Testis (tissue), 3 donors: Measurements from ENCODE around the gene CHRNE. TPM values are rescaled to one million over a fixed set of nuclear protein-coding genes. Genes with fewer than 3 reads are reported as not detected.

Experiments used
- DNase-seq: peaks from one replicate; pipeline ENCODE4 v3.0.0-alpha.2; 2019
- H3K27ac ChIP-seq, 2 donors: fragments of 200-600 bp; sonication (generic); one replicate each; pipeline ENCODE4 v1.5.1; 2019
- H3K27me3 ChIP-seq: fragments of 200-600 bp; sonication (generic); one replicate; pipeline ENCODE4 v1.5.1; 2019
- H3K36me3 ChIP-seq: fragments of 200-600 bp; sonication (generic); one replicate; pipeline ENCODE4 v1.5.1; 2017; ENCODE audit warnings: low read depth; ENCODE audit errors: missing control alignments
- H3K4me1 ChIP-seq: fragments of 200-600 bp; sonication (generic); one replicate; pipeline ENCODE4 v1.5.1; 2019
- H3K4me3 ChIP-seq, 2 donors: fragments of 200-600 bp; sonication (generic); one replicate each; pipeline ENCODE4 v1.5.1; 2017 to 2019
- H3K9me3 ChIP-seq: fragments of 200-600 bp; sonication (generic); one replicate; pipeline ENCODE4 v1.5.1; 2017
- POLR2A ChIP-seq: fragments of 450-650 bp; IDR thresholded peaks from one replicate; pipeline ENCODE4 v1.6.1; 2017; ENCODE audit warnings: antibody characterized with exemption, mild to moderate bottlenecking, moderate library complexity
- WGBS, 2 donors: methylation state at CpG; one replicate each; pipeline ENCODE4 v1.1.5; 2018; 5-methylcytosine and 5-hydroxymethylcytosine counted together
- intact Hi-C: fragments of 100-400 bp; cut with DNase I; formaldehyde crosslinking; loops from one replicate; pipeline ENCODE4 v1.15.1; 2023; ENCODE audit warnings: low total_unique reads
- polyA plus RNA-seq: library from polyadenylated mRNA; stranded (reverse); fragments of 350-450 nt; fragmentation: Illumina TruSeq; extraction: RNeasy Lipid Tissue Mini Kit (QIAGEN cat#74804); gene quantifications from one replicate; pipeline ENCODE4 v1.2.3, GENCODE V29; 2014; ENCODE audit warnings: low read depth, low replicate concordance; ENCODE audit not compliant: insufficient read depth
- total RNA-seq, 2 donors: library from RNA; depleted of rRNA; stranded (reverse); fragments of >200 nt; gene quantifications; one replicate each; pipeline ENCODE4 v1.2.3, GENCODE V29; 2016
- TF ChIP-seq, protein P1 (sequence below), 3 experiments: fragments of 450-650 bp in 2 of 3; fragments of 200-600 bp in 1 of 3; sonication (generic) in 1 of 3; IDR thresholded peaks; one replicate each; pipeline ENCODE4 v1.5.1; 2016 to 2019; ENCODE audit warnings: antibody characterized with exemption in 3 of 3, mild to moderate bottlenecking in 2 of 3, moderate library complexity in 1 of 3

Gene CHRNE
- total and polyA plus RNA-seq, 3 donors from 2014 or later, result 1.4 to 2.6 (median 1.4) TPM

DNA sequence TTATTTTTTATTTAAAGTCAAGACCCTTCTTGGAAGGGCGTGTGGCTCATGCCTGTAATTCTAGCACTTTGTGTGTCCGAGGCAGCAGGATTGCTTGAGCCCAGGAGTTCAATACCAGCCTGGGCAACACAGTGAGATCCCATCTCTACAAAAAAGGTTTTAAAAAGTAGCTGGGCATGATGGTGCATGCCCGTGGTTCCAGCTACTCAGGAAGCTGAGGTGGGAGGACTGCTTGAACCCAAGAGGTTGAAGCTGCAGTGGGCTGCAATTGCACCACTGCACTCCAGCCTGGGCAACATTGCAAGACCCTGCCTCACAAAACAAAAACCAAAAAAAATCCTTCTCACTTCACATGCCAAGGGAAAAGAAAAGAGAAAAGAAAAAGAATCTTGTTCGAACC, 40.2 kb downstream of the CHRNE start:
- H3K4me1 ChIP-seq, result peaks cover 33% of the 10 kb centered on the region
- WGBS, 2 donors, result 90% methylated on average over 4 of the region's 4 CpGs
- no peak for DNase-seq
- intact Hi-C loops, result no loop called here
- H3K9me3 ChIP-seq, result no peaks in the 10 kb centered on the region
- H3K4me3 ChIP-seq, result no peak overlapping the region
- no peaks in the 10 kb centered on the region for H3K27me3 ChIP-seq
- TF ChIP-seq, protein P1, sequence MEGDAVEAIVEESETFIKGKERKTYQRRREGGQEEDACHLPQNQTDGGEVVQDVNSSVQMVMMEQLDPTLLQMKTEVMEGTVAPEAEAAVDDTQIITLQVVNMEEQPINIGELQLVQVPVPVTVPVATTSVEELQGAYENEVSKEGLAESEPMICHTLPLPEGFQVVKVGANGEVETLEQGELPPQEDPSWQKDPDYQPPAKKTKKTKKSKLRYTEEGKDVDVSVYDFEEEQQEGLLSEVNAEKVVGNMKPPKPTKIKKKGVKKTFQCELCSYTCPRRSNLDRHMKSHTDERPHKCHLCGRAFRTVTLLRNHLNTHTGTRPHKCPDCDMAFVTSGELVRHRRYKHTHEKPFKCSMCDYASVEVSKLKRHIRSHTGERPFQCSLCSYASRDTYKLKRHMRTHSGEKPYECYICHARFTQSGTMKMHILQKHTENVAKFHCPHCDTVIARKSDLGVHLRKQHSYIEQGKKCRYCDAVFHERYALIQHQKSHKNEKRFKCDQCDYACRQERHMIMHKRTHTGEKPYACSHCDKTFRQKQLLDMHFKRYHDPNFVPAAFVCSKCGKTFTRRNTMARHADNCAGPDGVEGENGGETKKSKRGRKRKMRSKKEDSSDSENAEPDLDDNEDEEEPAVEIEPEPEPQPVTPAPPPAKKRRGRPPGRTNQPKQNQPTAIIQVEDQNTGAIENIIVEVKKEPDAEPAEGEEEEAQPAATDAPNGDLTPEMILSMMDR (IDR thresholded peaks at IDR 0.05), result no peak
- TF ChIP-seq POLR2A, result no peak
- no peak overlapping the region for H3K27ac ChIP-seq
- no peaks in the 10 kb centered on the region for H3K36me3 ChIP-seq

DNA sequence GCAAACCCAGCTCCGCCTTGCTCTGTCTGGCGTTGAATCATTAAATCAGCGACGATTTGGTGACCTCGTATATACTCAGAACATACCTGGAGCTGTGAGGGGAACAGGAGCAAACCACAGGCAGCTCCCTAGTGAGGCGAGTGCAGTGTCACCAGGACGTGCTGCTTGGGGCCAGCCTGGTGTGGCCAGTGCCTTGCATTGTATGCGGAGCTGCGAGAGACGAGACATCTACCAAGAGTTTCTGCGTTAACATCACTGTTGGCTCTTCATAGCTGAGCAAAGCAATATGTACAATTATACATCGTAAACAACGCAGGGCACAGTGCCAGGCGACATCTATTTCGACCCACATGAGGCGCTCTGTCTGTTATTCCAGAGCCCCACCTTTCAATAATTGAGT, 41.8 kb downstream of the CHRNE start:
- H3K9me3 ChIP-seq, result no peaks in the 10 kb centered on the region
- intact Hi-C loops, result no loop called here
- peak overlapping the region; percentile 10 to 18 for H3K27ac ChIP-seq
- H3K4me3 ChIP-seq, result no peak overlapping the region
- WGBS, 2 donors, result 83 to 91% methylated on average over 16 of the region's 16 CpGs
- no peaks in the 10 kb centered on the region for H3K36me3 ChIP-seq
- H3K27me3 ChIP-seq, result no peaks in the 10 kb centered on the region
- no peak for DNase-seq
- peaks cover 36% of the 10 kb centered on the region for H3K4me1 ChIP-seq
- no peak for TF ChIP-seq POLR2A
- TF ChIP-seq, protein P1 (IDR thresholded peaks at IDR 0.05), result no peak

DNA sequence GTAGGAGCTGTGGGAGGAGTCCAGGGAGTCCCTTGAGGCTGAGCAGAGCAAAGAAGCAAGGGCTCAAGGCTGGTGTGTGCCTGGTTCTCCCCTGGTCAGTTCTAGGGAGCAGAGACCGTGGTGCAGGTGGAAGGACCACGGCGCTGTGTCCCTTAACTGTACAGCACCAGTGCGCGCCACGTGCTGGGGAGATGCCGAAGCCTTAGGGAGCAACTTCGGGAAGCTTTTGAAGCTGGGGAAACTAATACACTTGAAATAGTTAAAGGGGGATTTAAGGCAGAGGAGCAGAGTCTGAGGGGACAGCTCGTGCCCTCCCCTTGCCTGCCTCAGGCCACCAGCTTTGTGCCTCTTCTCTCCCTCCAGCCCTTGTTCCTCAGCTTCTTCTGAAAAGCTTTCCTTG, 42.2 kb downstream of the CHRNE start:
- Histone ChIP-seq H3K9me3 (no peaks in the 10 kb centered on the region), H3K4me3 (no peak overlapping the region), H3K27ac (peak overlapping the region; percentile 10 to 18), H3K4me1 (peaks cover 36% of the 10 kb centered on the region), H3K27me3 (no peaks in the 10 kb centered on the region), H3K36me3 (no peaks in the 10 kb centered on the region)
- TF ChIP-seq, protein P1 (IDR thresholded peaks at IDR 0.05), result no peak
- TF ChIP-seq POLR2A, result no peak
- WGBS, 2 donors, result 37 to 60% methylated on average over 9 of the region's 9 CpGs
- intact Hi-C loops, result no loop called here
- DNase-seq, result no peak

DNA sequence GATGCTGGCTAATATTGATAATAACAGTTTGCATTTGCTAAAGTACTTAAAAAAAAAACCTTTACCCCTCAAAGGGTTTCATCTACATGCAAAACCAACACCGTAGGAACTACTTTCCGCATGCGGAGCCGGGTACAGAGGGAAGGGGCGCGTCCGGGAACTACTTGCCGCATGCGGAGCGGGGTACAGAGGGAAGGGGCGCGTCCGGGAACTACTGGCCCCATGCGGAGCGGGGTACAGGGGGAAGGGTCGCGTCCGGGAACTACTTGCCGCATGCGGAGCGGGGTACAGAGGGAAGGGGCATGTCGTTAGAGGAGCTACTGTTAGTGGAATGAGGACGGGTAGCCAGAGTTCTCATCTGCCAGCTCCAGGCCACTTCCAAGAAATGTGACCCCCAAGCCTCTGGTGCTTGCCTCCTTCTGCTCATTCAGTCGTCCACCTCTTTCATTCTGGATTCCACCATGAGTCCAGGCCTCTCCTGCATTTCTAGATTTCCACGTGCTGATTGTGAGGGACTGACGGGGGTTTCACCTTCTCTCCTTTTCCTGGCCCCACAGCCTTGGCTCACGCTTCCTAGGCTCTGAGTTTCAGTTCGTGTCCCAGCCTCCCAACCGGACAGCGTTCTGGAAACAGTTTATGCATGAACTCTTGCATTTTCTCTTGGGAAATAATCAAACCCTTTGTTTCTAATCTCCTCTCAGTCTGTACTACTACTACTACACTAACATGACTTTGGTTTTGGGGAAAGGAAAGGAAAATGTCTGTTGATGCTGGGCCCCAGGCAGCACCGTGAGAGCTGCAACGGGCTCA, 42.9 kb downstream of the CHRNE start:
- peak; percentile 51 for DNase-seq
- H3K27ac ChIP-seq, result peak overlapping the region in 1 of 2 donors; percentile 18
- intact Hi-C loops, result no loop called here

More for the DNA sequence above, 42.9 kb downstream of the CHRNE start:
- no peaks in the 10 kb centered on the region for H3K36me3 ChIP-seq
- no peaks in the 10 kb centered on the region for H3K9me3 ChIP-seq
- 57 to 59% methylated on average over 32 of the region's 32 CpGs for WGBS, 2 donors
- TF ChIP-seq, protein P1 (IDR thresholded peaks at IDR 0.05), result no peak
- TF ChIP-seq POLR2A, result no peak
- peak overlapping the region in 1 of 2 donors; percentile 18 for H3K4me3 ChIP-seq
- peaks cover 36% of the 10 kb centered on the region for H3K4me1 ChIP-seq
- no peaks in the 10 kb centered on the region for H3K27me3 ChIP-seq
